Keratinocyte (primary cell): ENCODE results near the gene GP9. TPM values are rescaled to one million over a fixed set of nuclear protein-coding genes. Genes with fewer than 3 reads are reported as not detected.

Experiments used
- DNase-seq: peaks from one replicate; pipeline ENCODE4 v3.0.0-alpha.2; 2011; ENCODE audit warnings: low read depth, missing footprints, low spot score
- FAIRE-seq: peaks from 2 replicates; lab custom pipeline; 2011; peaks lifted over from hg19 to GRCh38; lab: Jason Lieb, UNC
- H2AFZ ChIP-seq: 2 replicates; pipeline ENCODE4 v1.6.0; 2012; ENCODE audit warnings: low read length, control low read depth, inconsistent platforms; ENCODE audit not compliant: control insufficient read depth
- H3K27ac ChIP-seq: 2 replicates; pipeline ENCODE4 v1.5.1; 2011; ENCODE audit warnings: low read length; ENCODE audit not compliant: control insufficient read depth, insufficient read depth
- H3K27me3 ChIP-seq: 3 replicates; pipeline ENCODE4 v1.6.0; 2011; ENCODE audit warnings: low read length; ENCODE audit not compliant: control insufficient read depth, insufficient read depth; ENCODE audit errors: extremely low read depth
- H3K36me3 ChIP-seq, 2 experiments: 2 replicates in 1 of 2; 3 replicates in 1 of 2; pipeline ENCODE4 v1.5.1; 2011; ENCODE audit warnings: low read length in 2 of 2, mild to moderate bottlenecking in 1 of 2; ENCODE audit not compliant: control insufficient read depth in 2 of 2, insufficient read depth in 2 of 2; ENCODE audit errors: extremely low read depth in 1 of 2
- H3K4me1 ChIP-seq: 3 replicates; pipeline ENCODE4 v1.5.1; 2011; ENCODE audit warnings: low read length; ENCODE audit not compliant: control insufficient read depth, insufficient read depth; ENCODE audit errors: extremely low read depth
- H3K4me2 ChIP-seq: 3 replicates; pipeline ENCODE4 v1.6.0; 2011; ENCODE audit warnings: low read depth, low read length; ENCODE audit not compliant: control insufficient read depth, insufficient read depth; ENCODE audit errors: extremely low read depth
- H3K4me3 ChIP-seq, 3 experiments: fragments of 200-600 bp in 1 of 3; sonication (generic) in 1 of 3; 2 replicates in 2 of 3; 3 replicates in 1 of 3; pipeline ENCODE4 v1.5.1; 2011 to 2016; ENCODE audit warnings: low read length in 3 of 3, mild to moderate bottlenecking in 3 of 3, control low read depth in 2 of 3, inconsistent platforms in 1 of 3, low read depth in 1 of 3, mixed read lengths in 1 of 3, mixed run types in 1 of 3, moderate library complexity in 1 of 3; ENCODE audit not compliant: control insufficient read depth in 2 of 3, insufficient read depth in 2 of 3; ENCODE audit errors: extremely low read depth in 1 of 3
- H3K79me2 ChIP-seq: 2 replicates; pipeline ENCODE4 v1.6.0; 2012; ENCODE audit warnings: low read length; ENCODE audit not compliant: control insufficient read depth, insufficient read depth
- H3K9ac ChIP-seq: 3 replicates; pipeline ENCODE4 v1.6.0; 2011; ENCODE audit warnings: low read length; ENCODE audit not compliant: control insufficient read depth, insufficient read depth; ENCODE audit errors: extremely low read depth
- H3K9me1 ChIP-seq: 3 replicates; pipeline ENCODE4 v1.6.0; 2011; ENCODE audit warnings: low read length; ENCODE audit not compliant: control insufficient read depth, insufficient read depth; ENCODE audit errors: extremely low read depth
- H3K9me3 ChIP-seq: 2 replicates; pipeline ENCODE4 v1.5.1; 2012; ENCODE audit warnings: low read depth, low read length; ENCODE audit not compliant: control insufficient read depth
- H4K20me1 ChIP-seq: 3 replicates; pipeline ENCODE4 v1.6.0; 2011; ENCODE audit warnings: low read length; ENCODE audit not compliant: control insufficient read depth, insufficient read depth; ENCODE audit errors: extremely low read depth
- CTCF ChIP-seq, 3 experiments: IDR thresholded peaks in 1 of 3; conservative IDR thresholded peaks in 1 of 3; optimal IDR thresholded peaks in 1 of 3; 2 replicates in 2 of 3; 3 replicates in 1 of 3; pipeline versions ENCODE3 to v1.5.1; 2011; ENCODE audit warnings: low read length in 3 of 3, mild to moderate bottlenecking in 3 of 3, moderate library complexity in 2 of 3, control low read depth in 1 of 3, inconsistent platforms in 1 of 3; ENCODE audit not compliant: insufficient read depth in 2 of 3; ENCODE audit errors: extremely low read depth in 1 of 3
- EZH2 ChIP-seq: IDR thresholded peaks from one replicate; pipeline ENCODE4 v1.6.1; 2012; ENCODE audit warnings: inconsistent platforms, mild to moderate bottlenecking, low read length, moderate library complexity
- dilution Hi-C: fragments of 300-500 bp; cut with MboI; formaldehyde crosslinking; loops from one replicate; pipeline ENCODE4 v1.7.0; 2020; ENCODE audit warnings: low sequenced_read_pairs; ENCODE audit not compliant: extremely low pct_ligation_motif_present
- polyA plus RNA-seq, 5 experiments: library from polyadenylated mRNA; depleted of rRNA in 3 of 5; stranded (reverse) in 3 of 5; stranded (forward) in 1 of 5; unstranded in 1 of 5; fragments of >200 nt; gene quantifications; 1 replicate in 1 of 5; 2 replicates in 3 of 5; 3 replicates in 1 of 5; pipeline versions ENCODE4 v1.2.1 to v1.2.3, GENCODE V29; 2011 to 2012; ENCODE audit warnings: missing spikeins in 2 of 5, low read depth in 1 of 5, low replicate concordance in 1 of 5

The GP9 gene
- polyA plus RNA-seq, 1 donor (not counting 4 experiments of a cell fraction or from before 2014, with no cell fraction given), result not detected

DNA sequence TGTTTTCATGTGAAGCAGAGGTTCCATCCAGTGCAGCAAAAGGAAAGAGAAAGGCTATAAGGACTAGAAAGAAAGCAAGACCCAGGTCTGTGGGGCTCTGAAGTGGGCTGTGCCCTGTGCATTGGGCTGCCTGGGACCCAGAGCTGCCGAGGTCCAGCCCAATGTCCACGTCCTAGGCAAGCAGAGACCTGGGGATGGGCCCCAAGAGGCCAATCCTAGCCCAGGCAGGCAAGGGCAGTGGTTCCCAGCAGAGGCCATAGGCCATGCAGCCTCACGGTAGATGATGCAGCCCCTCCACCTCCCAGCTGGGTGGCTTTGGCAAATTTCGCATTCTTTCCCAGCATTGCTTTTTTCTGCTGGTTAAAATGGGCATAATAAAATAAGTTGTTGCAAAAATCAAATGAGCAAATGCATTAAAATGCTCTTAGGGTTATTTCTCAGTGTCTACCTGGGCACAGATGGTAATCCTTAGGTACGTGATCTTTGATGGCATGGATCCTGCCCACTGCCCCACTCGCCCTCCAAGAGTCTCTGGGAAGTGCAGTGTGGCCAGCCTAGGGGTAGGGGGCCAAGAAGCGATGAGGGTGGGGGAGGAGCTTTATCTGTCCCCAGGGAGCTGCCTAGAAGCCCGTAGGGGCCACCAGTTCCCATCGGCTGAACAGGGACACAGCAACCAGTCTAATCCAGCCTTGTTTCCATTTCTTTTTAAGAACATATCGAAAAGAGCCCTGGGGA is 22.3 kb upstream of the GP9 start:
- Histone ChIP-seq H3K4me3 (no peak overlapping the region), H3K27me3 (peaks cover 21% of the 10 kb centered on the region), H3K79me2 (no peaks in the 10 kb centered on the region), H3K9me3 (no peaks in the 10 kb centered on the region), H3K9ac (no peak overlapping the region), H4K20me1 (no peaks in the 10 kb centered on the region), H3K4me2 (no peak overlapping the region), H3K27ac (no peak overlapping the region), H3K36me3 (no peaks in the 10 kb centered on the region), H3K9me1 (no peaks in the 10 kb centered on the region), H3K4me1 (no peaks in the 10 kb centered on the region), H2AFZ (no peak overlapping the region)
- dilution Hi-C loops, result no loop called here
- FAIRE-seq (no peak), DNase-seq (no peak)
- TF ChIP-seq EZH2, result no peak
- TF ChIP-seq CTCF (optimal IDR thresholded peaks at IDR 0.05 in 1 of 3, IDR thresholded peaks at IDR 0.05 in 1 of 3, conservative IDR thresholded peaks at IDR 0.05 in 1 of 3; ENCODE audit: extremely low read depth in 1 of 3, insufficient read depth in 2 of 3, low read length in 3 of 3), result no peak

- Histone ChIP-seq H3K27me3 (peaks cover 21% of the 10 kb centered on the region), H3K79me2 (no peaks in the 10 kb centered on the region), H3K9me3 (no peaks in the 10 kb centered on the region), H3K27ac (no peak overlapping the region), H3K36me3 (no peaks in the 10 kb centered on the region), H4K20me1 (no peaks in the 10 kb centered on the region), H2AFZ (no peak overlapping the region), H3K9ac (no peak overlapping the region), H3K4me1 (no peaks in the 10 kb centered on the region), H3K9me1 (no peaks in the 10 kb centered on the region), H3K4me3 (no peak overlapping the region), H3K4me2 (no peak overlapping the region)
- TF ChIP-seq EZH2, result no peak
- TF ChIP-seq CTCF (optimal IDR thresholded peaks at IDR 0.05 in 1 of 3, IDR thresholded peaks at IDR 0.05 in 1 of 3, conservative IDR thresholded peaks at IDR 0.05 in 1 of 3; ENCODE audit: extremely low read depth in 1 of 3, insufficient read depth in 2 of 3, low read length in 3 of 3), result no peak
- DNase-seq (no peak), FAIRE-seq (no peak)
- dilution Hi-C loops, result no loop called here
Measured at GRCh38 chr3:129039271-129040038, 21.1 kb upstream of the GP9 start.
